BE2C (cell line): ENCODE data around the gene IGF2R.

Experiments
- DNase-seq: peaks from one replicate; pipeline ENCODE4 v3.0.0-alpha.2; 2020
- H3K27me3 ChIP-seq: fragments of 250-450 bp; sonication (Bioruptor Pico); 2 replicates; pipeline ENCODE4 v1.5.1; 2020; ENCODE audit warnings: mild to moderate bottlenecking
- H3K36me3 ChIP-seq: fragments of 250-450 bp; sonication (Bioruptor Pico); 2 replicates; pipeline ENCODE4 v1.5.1; 2020; ENCODE audit warnings: mild to moderate bottlenecking
- H3K4me1 ChIP-seq: fragments of 250-450 bp; sonication (Bioruptor Pico); 2 replicates; pipeline ENCODE4 v1.5.1; 2020
- H3K4me3 ChIP-seq: 2 replicates; pipeline ENCODE4 v1.5.1; 2011; ENCODE audit warnings: low read depth, low read length
- H3K9me3 ChIP-seq: fragments of 250-450 bp; sonication (Bioruptor Pico); 2 replicates; pipeline ENCODE4 v1.5.1; 2020
- TF ChIP-seq, protein P1 (sequence below): IDR thresholded peaks from 2 replicates; pipeline ENCODE4 v1.5.1; 2012; ENCODE audit warnings: mild to moderate bottlenecking, low read depth, low read length

IGF2R gene

DNA sequence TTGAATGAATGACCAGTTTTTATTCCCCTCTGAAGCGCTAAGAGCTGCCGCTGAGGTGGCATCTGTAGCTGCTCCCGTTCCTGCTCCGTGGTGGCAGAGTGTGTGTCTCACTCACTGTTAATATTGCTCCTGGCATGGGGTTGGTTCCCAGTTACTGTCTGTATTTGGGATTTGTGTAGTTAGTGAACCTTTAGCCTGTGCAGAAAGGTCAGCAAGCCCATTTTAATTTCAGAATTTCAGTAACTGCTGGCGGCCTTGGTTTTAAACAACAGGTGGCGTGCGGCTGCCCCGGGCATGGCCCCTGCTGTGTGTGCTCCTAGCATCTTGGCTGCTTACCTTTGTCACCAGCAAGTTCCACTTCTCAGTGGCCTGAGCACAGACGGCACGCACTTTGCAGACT lies 98.7 kb downstream of the IGF2R start:
- DNase-seq: no peak
- H3K36me3 ChIP-seq: peaks cover 53% of the 10 kb centered on the region
- TF ChIP-seq, protein P1, sequence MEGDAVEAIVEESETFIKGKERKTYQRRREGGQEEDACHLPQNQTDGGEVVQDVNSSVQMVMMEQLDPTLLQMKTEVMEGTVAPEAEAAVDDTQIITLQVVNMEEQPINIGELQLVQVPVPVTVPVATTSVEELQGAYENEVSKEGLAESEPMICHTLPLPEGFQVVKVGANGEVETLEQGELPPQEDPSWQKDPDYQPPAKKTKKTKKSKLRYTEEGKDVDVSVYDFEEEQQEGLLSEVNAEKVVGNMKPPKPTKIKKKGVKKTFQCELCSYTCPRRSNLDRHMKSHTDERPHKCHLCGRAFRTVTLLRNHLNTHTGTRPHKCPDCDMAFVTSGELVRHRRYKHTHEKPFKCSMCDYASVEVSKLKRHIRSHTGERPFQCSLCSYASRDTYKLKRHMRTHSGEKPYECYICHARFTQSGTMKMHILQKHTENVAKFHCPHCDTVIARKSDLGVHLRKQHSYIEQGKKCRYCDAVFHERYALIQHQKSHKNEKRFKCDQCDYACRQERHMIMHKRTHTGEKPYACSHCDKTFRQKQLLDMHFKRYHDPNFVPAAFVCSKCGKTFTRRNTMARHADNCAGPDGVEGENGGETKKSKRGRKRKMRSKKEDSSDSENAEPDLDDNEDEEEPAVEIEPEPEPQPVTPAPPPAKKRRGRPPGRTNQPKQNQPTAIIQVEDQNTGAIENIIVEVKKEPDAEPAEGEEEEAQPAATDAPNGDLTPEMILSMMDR: no peak
- no peaks in the 10 kb centered on the region for H3K9me3 ChIP-seq
- H3K4me1 ChIP-seq: no peaks in the 10 kb centered on the region
- no peak overlapping the region for H3K4me3 ChIP-seq
- H3K27me3 ChIP-seq: no peaks in the 10 kb centered on the region

DNA sequence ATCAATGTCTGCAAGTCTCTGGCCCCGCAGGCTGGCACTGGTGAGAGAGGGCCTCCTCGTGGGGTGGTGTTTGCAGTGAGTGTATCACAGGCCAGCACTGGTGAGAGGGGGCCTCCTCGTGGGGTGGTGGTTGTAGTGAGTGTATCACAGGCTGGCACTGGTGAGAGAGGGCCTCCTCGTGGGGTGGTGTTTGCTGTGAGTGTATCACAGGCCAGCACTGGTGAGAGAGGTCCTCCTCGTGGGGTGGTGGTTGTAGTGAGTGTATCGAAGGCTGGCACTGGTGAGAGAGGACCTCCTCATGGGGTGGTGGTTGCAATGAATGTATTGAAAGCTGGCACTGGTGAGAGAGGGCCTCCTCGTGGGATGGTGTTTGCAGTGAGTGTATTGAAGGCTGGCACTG lies 99.5 kb downstream of the IGF2R start:
- no peaks in the 10 kb centered on the region for H3K27me3 ChIP-seq
- TF ChIP-seq, protein P1: no peak
- H3K4me3 ChIP-seq: no peak overlapping the region
- DNase-seq: no peak
- H3K4me1 ChIP-seq: no peaks in the 10 kb centered on the region
- H3K36me3 ChIP-seq: peaks cover 59% of the 10 kb centered on the region
- no peaks in the 10 kb centered on the region for H3K9me3 ChIP-seq

DNA sequence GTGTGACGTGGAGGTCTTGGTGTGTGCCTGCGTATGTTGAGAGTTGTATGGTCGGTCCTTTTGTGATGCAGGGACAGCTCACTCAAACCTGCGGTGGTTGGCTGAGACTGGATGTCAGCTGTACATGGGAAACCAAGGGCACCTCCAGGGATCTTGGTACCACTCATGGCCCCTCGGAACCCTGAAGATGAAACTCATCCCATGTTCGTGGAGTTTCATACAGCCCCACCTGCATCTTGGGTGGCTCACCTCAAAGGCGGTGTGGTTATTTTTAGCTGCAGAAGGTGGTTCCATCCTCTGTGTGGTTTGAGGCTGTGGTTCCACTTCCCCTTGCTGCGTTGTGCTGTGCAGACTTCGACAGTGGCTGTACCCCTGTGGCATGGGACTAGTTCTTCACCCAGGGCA lies 100.2 kb downstream of the IGF2R start:
- TF ChIP-seq, protein P1: no peak
- H3K36me3 ChIP-seq: peaks cover 54% of the 10 kb centered on the region
- no peaks in the 10 kb centered on the region for H3K9me3 ChIP-seq
- no peaks in the 10 kb centered on the region for H3K27me3 ChIP-seq
- H3K4me1 ChIP-seq: no peaks in the 10 kb centered on the region
- no peak overlapping the region for H3K4me3 ChIP-seq
- no peak for DNase-seq

GRCh38 chr6:160069459-160069858 lies 100.6 kb downstream of the IGF2R start:
- TF ChIP-seq, protein P1: no peak
- DNase-seq: no peak
- peaks cover 51% of the 10 kb centered on the region for H3K36me3 ChIP-seq
- no peaks in the 10 kb centered on the region for H3K9me3 ChIP-seq
- H3K27me3 ChIP-seq: no peaks in the 10 kb centered on the region
- no peaks in the 10 kb centered on the region for H3K4me1 ChIP-seq
- H3K4me3 ChIP-seq: no peak overlapping the region

DNA sequence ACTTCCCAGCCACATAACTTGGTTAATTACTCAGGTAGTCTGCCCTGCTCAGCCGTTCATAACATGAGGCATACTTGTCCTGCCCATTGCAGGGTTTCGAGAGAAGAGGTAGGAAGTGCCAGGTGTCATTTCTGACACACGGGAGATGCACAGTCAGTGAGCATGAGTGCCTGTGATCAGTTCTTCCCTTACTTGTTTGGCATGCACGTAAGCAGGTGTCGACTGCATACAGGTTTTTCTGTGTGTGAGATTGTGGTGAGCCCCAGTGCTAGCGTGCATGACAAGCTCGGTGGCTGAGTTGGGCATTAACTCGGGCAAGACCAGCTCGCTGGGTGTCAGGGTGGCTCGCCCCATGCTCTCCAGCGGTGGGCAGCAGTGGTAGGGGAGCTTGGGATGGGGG lies 101.5 kb downstream of the IGF2R start:
- peaks cover 48% of the 10 kb centered on the region for H3K36me3 ChIP-seq
- DNase-seq: no peak
- H3K4me1 ChIP-seq: no peaks in the 10 kb centered on the region
- TF ChIP-seq, protein P1: no peak
- H3K27me3 ChIP-seq: no peaks in the 10 kb centered on the region
- no peaks in the 10 kb centered on the region for H3K9me3 ChIP-seq
- no peak overlapping the region for H3K4me3 ChIP-seq

DNA sequence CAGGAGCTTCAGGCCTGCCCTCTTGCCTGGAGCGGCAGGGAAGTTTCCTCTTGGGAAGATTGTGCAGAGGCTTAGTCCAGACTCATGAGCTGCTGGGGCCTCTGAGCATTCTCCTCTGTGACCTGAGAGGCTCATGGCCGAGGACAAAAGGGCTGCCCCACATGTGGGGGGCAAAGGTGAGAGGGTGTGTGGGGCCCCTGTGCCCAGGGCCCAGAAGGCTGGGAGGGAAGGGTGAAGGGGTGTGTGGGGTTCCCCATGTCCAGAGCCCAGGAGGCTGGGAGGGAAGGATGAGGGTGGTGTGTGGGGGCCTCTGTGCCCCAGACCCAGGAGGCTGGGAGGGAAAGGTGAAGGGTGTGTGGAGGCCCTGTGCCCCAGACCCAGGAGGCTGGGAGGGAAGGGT lies 101.9 kb downstream of the IGF2R start:
- Histone ChIP-seq H3K9me3 (no peaks in the 10 kb centered on the region), H3K36me3 (peaks cover 51% of the 10 kb centered on the region), H3K4me1 (no peaks in the 10 kb centered on the region), H3K27me3 (no peaks in the 10 kb centered on the region), H3K4me3 (no peak overlapping the region)
- DNase-seq: no peak
- TF ChIP-seq, protein P1: no peak
